Embryonic facial prominence (tissue), 1 donor: ENCODE results near the gene EXOC3L4.

Source experiments
- DNase-seq: peaks from one replicate; pipeline ENCODE4 v3.0.0-alpha.2; 2016; ENCODE audit errors: extremely low spot score

EXOC3L4 gene

GRCh38 chr14:103091041-103091882 is 3.3 kb upstream of the EXOC3L4 start:
- no peak for DNase-seq

- DNase-seq = no peak
These were observed 2.7 kb upstream of the EXOC3L4 start for GRCh38 chr14:103091883-103092222.

GRCh38 chr14:103093856-103094405 is 594 bp upstream of the EXOC3L4 start:
- DNase-seq = no peak

- no peak for DNase-seq
These were observed 769 bp downstream of the EXOC3L4 start for GRCh38 chr14:103095210-103095778.

- DNase-seq = no peak
These were observed 1.9 kb downstream of the EXOC3L4 start for GRCh38 chr14:103096387-103096786.

- DNase-seq = no peak
These were observed 2.9 kb downstream of the EXOC3L4 start for GRCh38 chr14:103097244-103097993.

- no peak for DNase-seq
These were observed 3.8 kb downstream of the EXOC3L4 start for GRCh38 chr14:103097994-103098957.

- no peak for DNase-seq
These were observed 4.7 kb downstream of the EXOC3L4 start for GRCh38 chr14:103099081-103099732.

GRCh38 chr14:103099733-103100280 is 5.3 kb downstream of the EXOC3L4 start:
- no peak for DNase-seq

GRCh38 chr14:103100281-103101121 is 6.0 kb downstream of the EXOC3L4 start:
- DNase-seq = no peak

- DNase-seq = no peak
These were observed 6.9 kb downstream of the EXOC3L4 start for GRCh38 chr14:103101257-103101962.

- no peak for DNase-seq
These were observed 7.6 kb downstream of the EXOC3L4 start for GRCh38 chr14:103101963-103102688.

GRCh38 chr14:103102689-103103260 is 8.2 kb downstream of the EXOC3L4 start:
- no peak for DNase-seq

GRCh38 chr14:103103461-103104388 is 9.2 kb downstream of the EXOC3L4 start:
- DNase-seq = no peak

- no peak for DNase-seq
These were observed 9.8 kb downstream of the EXOC3L4 start for GRCh38 chr14:103104389-103104653.

GRCh38 chr14:103104654-103105452 is 10.3 kb downstream of the EXOC3L4 start:
- no peak for DNase-seq
